HCT116 (cell line): ENCODE measurements around the gene MALRD1. TPM values are rescaled to one million over a fixed set of nuclear protein-coding genes. Genes with fewer than 3 reads are reported as not detected.

Experiments
- ATAC-seq: fragments of 200-7000 bp; cut with Tn5 transposase; 2 replicates; pipeline ENCODE4 v1.9.1; 2020; ENCODE audit warnings: mild to moderate bottlenecking, moderate library complexity
- BruUV-seq: library from RNA; stranded (reverse); fragments of 400-500 nt; replicated peaks from 2 replicates; lab custom pipeline; 2021; lab: Mats Ljungman, UMichigan
- CTCF ChIA-PET: fragments of 300-600 bp; sonication (Branson Sonifier 250); formaldehyde crosslinking; loops from one replicate; lab custom pipeline; 2021; ENCODE audit warnings: antibody characterized with exemption; lab: Charles Lee
- POLR2A ChIA-PET: fragments of 300-600, 350-600 bp; sonication (Branson Sonifier 250); formaldehyde crosslinking; loops from one replicate; lab custom pipeline; 2021; ENCODE audit warnings: antibody characterized with exemption; lab: Charles Lee
- RAD21 ChIA-PET, 2 experiments: fragments of 300-600 bp; sonication (Branson Sonifier 250); formaldehyde crosslinking; loops; one replicate each; lab custom pipeline; 2023; ENCODE audit warnings: low total read pairs in 2 of 2; ENCODE audit not compliant: uncharacterized antibody in 2 of 2, unreplicated experiment in 2 of 2, low non-redundant PET in 1 of 2; lab: Charles Lee
- DNase-seq: peaks from one replicate; pipeline ENCODE4 v3.0.0-alpha.2; 2010; ENCODE audit warnings: low read depth, low spot score
- H2AFZ ChIP-seq: fragments of 200-600 bp; shearing (Covaris generic), sonication (generic); 2 replicates; pipeline ENCODE4 v1.6.1; 2017; ENCODE audit warnings: low read depth, mixed run types, mixed read lengths, antibody characterized with exemption, low read length; ENCODE audit not compliant: poor library complexity, severe bottlenecking
- H3K27ac ChIP-seq: 2 replicates; pipeline ENCODE4 v1.5.1; 2012; ENCODE audit warnings: low read depth, low read length
- H3K27me3 ChIP-seq: fragments of 200-600 bp; sonication (generic); 2 replicates; pipeline ENCODE4 v1.6.1; 2016; ENCODE audit warnings: mixed run types, low read length, mixed read lengths; ENCODE audit not compliant: insufficient read depth
- H3K36me3 ChIP-seq, 2 experiments: fragments of 200-500 bp in 1 of 2; fragments of 200-600 bp in 1 of 2; sonication (Bioruptor generic) in 1 of 2; sonication (generic) in 1 of 2; 2 replicates each; pipeline versions ENCODE4 v1.5.1 to v1.6.1; 2014 to 2016; ENCODE audit warnings: low read length in 2 of 2, inconsistent platforms in 1 of 2, mixed read lengths in 1 of 2, mixed run types in 1 of 2; ENCODE audit not compliant: insufficient read depth in 2 of 2, control insufficient read depth in 1 of 2
- H3K4me1 ChIP-seq, 2 experiments: fragments of 200-600 bp in 1 of 2; sonication (generic) in 1 of 2; 2 replicates each; pipeline versions ENCODE4 v1.5.1 to v1.6.1; 2012 to 2017; ENCODE audit warnings: low read length in 2 of 2, inconsistent platforms in 1 of 2, mild to moderate bottlenecking in 1 of 2, mixed read lengths in 1 of 2, mixed run types in 1 of 2, moderate library complexity in 1 of 2; ENCODE audit not compliant: insufficient read depth in 2 of 2, control insufficient read depth in 1 of 2
- H3K4me2 ChIP-seq: fragments of 200-600 bp; sonication (generic); 2 replicates; pipeline ENCODE4 v1.6.1; 2017; ENCODE audit warnings: mixed run types, low read length, mixed read lengths
- H3K4me3 ChIP-seq, 2 experiments: fragments of 200-600 bp in 1 of 2; sonication (generic) in 1 of 2; replicated peaks in 1 of 2; 2 replicates each; pipeline ENCODE4 v1.5.1; 2011 to 2016; ENCODE audit warnings: low read length in 2 of 2, control low read depth in 1 of 2, low read depth in 1 of 2, mild to moderate bottlenecking in 1 of 2, mixed read lengths in 1 of 2, mixed run types in 1 of 2
- H3K79me2 ChIP-seq: fragments of 200-600 bp; sonication (generic); 2 replicates; pipeline ENCODE4 v1.6.1; 2017; ENCODE audit warnings: mild to moderate bottlenecking, mixed run types, low read length, moderate library complexity, mixed read lengths; ENCODE audit not compliant: insufficient read depth
- H3K9ac ChIP-seq: fragments of 200-600 bp; sonication (generic); 2 replicates; pipeline ENCODE4 v1.6.1; 2016; ENCODE audit warnings: low read length, mixed read lengths
- H3K9me2 ChIP-seq: fragments of 200-600 bp; sonication (generic), shearing (Covaris generic); 2 replicates; pipeline ENCODE4 v1.6.1; 2017; ENCODE audit warnings: mixed run types, mild to moderate bottlenecking, moderate library complexity; ENCODE audit not compliant: insufficient read depth
- H3K9me3 ChIP-seq, 2 experiments: fragments of 200-500 bp in 1 of 2; fragments of 200-600 bp in 1 of 2; sonication (Bioruptor generic) in 1 of 2; sonication (generic) in 1 of 2; 2 replicates each; pipeline ENCODE4 v1.6.1; 2014 to 2017; ENCODE audit warnings: low read length in 2 of 2, mixed read lengths in 2 of 2, inconsistent platforms in 1 of 2, low read depth in 1 of 2, mild to moderate bottlenecking in 1 of 2, mixed run types in 1 of 2, moderate library complexity in 1 of 2; ENCODE audit not compliant: control insufficient read depth in 1 of 2, insufficient read depth in 1 of 2
- H4K20me1 ChIP-seq: fragments of 200-600 bp; sonication (generic), shearing (Covaris generic); 2 replicates; pipeline ENCODE4 v1.6.1; 2017; ENCODE audit warnings: mixed run types, mild to moderate bottlenecking, moderate library complexity; ENCODE audit not compliant: insufficient read depth
- CBX3 ChIP-seq: IDR thresholded peaks from 2 replicates; pipeline ENCODE4 v1.6.1; 2012; ENCODE audit warnings: low read depth
- EZH2phosphoT487 ChIP-seq: fragments of 200-600 bp; IDR thresholded peaks from 2 replicates; pipeline ENCODE4 v1.6.1; 2018; ENCODE audit warnings: antibody characterized with exemption, borderline replicate concordance
- MAX ChIP-seq: IDR thresholded peaks from 2 replicates; pipeline ENCODE4 v1.6.1; 2012
- POLR2AphosphoS5 ChIP-seq: IDR thresholded peaks from 2 replicates; pipeline ENCODE4 v1.6.1; 2011; ENCODE audit warnings: mild to moderate bottlenecking, low read depth, low read length, moderate library complexity
- RAD21 ChIP-seq: IDR thresholded peaks from 2 replicates; pipeline ENCODE4 v1.6.1; 2012; ENCODE audit warnings: low read depth, mild to moderate bottlenecking
- SIN3A ChIP-seq: IDR thresholded peaks from 2 replicates; pipeline ENCODE4 v1.6.1; 2012; ENCODE audit warnings: low read depth
- SP1 ChIP-seq: IDR thresholded peaks from 2 replicates; pipeline ENCODE4 v1.6.1; 2012; ENCODE audit warnings: low read depth
- SRF ChIP-seq: IDR thresholded peaks from 2 replicates; pipeline ENCODE4 v1.6.1; 2012; ENCODE audit warnings: low read depth
- TCF7L2 ChIP-seq: IDR thresholded peaks from 2 replicates; pipeline ENCODE4 v1.7.0; 2011; ENCODE audit warnings: borderline replicate concordance, inconsistent platforms; ENCODE audit not compliant: insufficient read depth, insufficient read length; ENCODE audit errors: extremely low read depth
- YY1 ChIP-seq: IDR thresholded peaks from 2 replicates; pipeline ENCODE4 v1.6.1; 2011; ENCODE audit warnings: low read length, low read depth, moderate library complexity, mild to moderate bottlenecking; ENCODE audit not compliant: insufficient replicate concordance; ENCODE audit errors: extremely low read depth
- ZFX ChIP-seq: fragments of 450-650 bp; IDR thresholded peaks from 2 replicates; pipeline ENCODE4 v1.6.1; 2017
- ZNF274 ChIP-seq: fragments of 200-500 bp; sonication (Bioruptor generic); IDR thresholded peaks from 2 replicates; pipeline ENCODE4 v1.6.1; 2014; ENCODE audit warnings: mild to moderate bottlenecking, low read depth, low read length, inconsistent platforms
- intact Hi-C: fragments of 100-400 bp; cut with micrococcal nuclease; formaldehyde crosslinking; loops from 2 replicates; pipeline ENCODE4 v1.10.0; 2022
- total RNA-seq: library from RNA; stranded (reverse); gene quantifications from one replicate; pipeline ENCODE4 v1.2.1, GENCODE V29; 2021; ENCODE audit not compliant: unreplicated experiment
- TF ChIP-seq, protein P1 (sequence below): IDR thresholded peaks from 2 replicates; pipeline ENCODE4 v1.6.1; 2012; ENCODE audit warnings: low read depth

The MALRD1 gene
- total RNA-seq, 1 experiment from 2014 or later, result not detected

DNA sequence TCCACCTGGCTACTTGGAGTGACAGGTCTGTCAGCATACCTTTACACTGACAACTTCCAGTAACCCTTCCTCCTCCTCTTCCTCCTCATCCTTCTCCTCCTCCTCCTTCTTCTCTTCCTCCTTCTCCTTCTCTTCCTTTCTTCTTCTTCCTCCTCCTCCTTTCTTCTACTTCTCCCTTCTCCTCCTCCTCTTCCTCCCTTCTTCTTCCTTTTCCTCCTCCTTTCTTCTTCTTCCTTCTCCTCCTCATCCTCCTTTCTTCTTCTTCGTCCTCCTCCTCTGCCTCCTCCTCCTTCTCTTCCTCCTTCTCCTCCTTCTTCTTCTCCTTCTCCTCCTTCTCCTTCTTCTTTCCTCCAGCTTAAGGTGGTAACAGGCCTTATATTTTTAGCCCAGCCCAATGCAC, 658.3 kb downstream of the MALRD1 start:
- H3K9me3 ChIP-seq, result peaks cover 0 to 8% of the 10 kb centered on the region in 2 experiments; a peak in 2 of 4 replicates
- ATAC-seq, result no peak
- no peaks in the 10 kb centered on the region for H3K79me2 ChIP-seq

More for the DNA sequence above, 658.3 kb downstream of the MALRD1 start:
- CTCF ChIA-PET, result no interaction called here
- Histone ChIP-seq H3K4me1 (no peaks in the 10 kb centered on the region), H3K9ac (no peak overlapping the region), H3K4me2 (no peak overlapping the region), H3K9me2 (no peaks in the 10 kb centered on the region), H4K20me1 (no peaks in the 10 kb centered on the region), H3K36me3 (no peaks in the 10 kb centered on the region), H3K27me3 (no peaks in the 10 kb centered on the region), H2AFZ (no peak overlapping the region), H3K4me3 (no peak overlapping the region), H3K27ac (no peak overlapping the region)
- BruUV-seq, result no TSS peak
- DNase-seq, result no peak
- intact Hi-C loops, result no loop called here
- TF ChIP-seq POLR2AphosphoS5 (no peak), ZNF274 (no peak), SRF (no peak), EZH2phosphoT487 (no peak), ZFX (no peak), MAX (no peak), RAD21 (no peak), CBX3 (no peak), TCF7L2 (no peak), SP1 (no peak), YY1 (no peak), SIN3A (no peak)
- TF ChIP-seq, protein P1, sequence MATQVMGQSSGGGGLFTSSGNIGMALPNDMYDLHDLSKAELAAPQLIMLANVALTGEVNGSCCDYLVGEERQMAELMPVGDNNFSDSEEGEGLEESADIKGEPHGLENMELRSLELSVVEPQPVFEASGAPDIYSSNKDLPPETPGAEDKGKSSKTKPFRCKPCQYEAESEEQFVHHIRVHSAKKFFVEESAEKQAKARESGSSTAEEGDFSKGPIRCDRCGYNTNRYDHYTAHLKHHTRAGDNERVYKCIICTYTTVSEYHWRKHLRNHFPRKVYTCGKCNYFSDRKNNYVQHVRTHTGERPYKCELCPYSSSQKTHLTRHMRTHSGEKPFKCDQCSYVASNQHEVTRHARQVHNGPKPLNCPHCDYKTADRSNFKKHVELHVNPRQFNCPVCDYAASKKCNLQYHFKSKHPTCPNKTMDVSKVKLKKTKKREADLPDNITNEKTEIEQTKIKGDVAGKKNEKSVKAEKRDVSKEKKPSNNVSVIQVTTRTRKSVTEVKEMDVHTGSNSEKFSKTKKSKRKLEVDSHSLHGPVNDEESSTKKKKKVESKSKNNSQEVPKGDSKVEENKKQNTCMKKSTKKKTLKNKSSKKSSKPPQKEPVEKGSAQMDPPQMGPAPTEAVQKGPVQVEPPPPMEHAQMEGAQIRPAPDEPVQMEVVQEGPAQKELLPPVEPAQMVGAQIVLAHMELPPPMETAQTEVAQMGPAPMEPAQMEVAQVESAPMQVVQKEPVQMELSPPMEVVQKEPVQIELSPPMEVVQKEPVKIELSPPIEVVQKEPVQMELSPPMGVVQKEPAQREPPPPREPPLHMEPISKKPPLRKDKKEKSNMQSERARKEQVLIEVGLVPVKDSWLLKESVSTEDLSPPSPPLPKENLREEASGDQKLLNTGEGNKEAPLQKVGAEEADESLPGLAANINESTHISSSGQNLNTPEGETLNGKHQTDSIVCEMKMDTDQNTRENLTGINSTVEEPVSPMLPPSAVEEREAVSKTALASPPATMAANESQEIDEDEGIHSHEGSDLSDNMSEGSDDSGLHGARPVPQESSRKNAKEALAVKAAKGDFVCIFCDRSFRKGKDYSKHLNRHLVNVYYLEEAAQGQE, result no peak
- RAD21 ChIA-PET, result no interaction called here
- POLR2A ChIA-PET, result no interaction called here
